ENCODE data around the gene SRP14.

- TF ChIP-seq CTCF (IDR thresholded peaks at IDR 0.05), result no peak
- TF ChIP-seq POLR2A (IDR thresholded peaks at IDR 0.05), result no peak
Measured at GRCh38 chr15:40028853-40029252, 10.1 kb downstream of the SRP14 start.
